ENCODE results near the gene SRD5A2. TPM values are rescaled to one million over a fixed set of nuclear protein-coding genes. Genes with fewer than 3 reads are reported as not detected.

SRD5A2 gene
- total RNA-seq, 4 donors from 2014 or later, result 4.1 TPM; not detected in 3

DNA sequence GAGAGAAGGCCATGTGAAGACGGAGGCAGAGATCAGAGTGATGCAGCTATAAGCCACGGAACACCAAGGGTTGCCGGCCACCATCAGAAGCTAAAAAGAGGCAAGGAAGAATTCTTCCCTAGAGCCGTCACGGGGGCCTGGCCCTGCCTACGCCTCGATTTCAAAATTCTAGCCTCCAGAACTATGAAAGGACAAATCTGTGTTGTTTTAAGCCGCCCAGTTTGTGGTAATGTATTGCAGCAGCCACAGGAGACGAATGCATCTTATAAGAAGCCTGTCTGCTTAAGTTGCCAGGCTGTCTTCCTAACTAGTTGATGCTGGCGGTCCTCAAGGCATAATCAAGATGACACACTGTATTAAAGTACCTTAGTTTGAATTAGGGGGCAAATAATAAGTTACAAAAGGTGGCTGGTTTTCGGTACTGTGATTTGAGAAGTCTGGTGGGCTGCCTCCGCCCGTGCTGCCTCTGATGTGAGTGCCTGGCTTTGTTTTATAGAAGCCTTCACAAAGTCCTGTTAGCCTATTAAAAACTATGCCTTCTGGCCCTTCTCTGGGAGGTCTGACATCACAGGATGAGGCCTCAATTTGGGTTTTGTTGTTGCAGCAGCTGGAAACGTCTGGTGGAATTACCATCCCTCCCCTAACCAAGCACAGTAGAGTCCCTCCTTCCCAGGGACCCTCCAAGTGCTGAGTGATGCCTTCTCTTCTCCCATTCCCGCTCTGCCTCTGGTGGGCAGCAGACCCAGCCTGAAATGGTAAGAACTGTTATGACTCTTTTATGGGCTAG lies 53.6 kb downstream of the SRD5A2 start:
- no peaks in the 10 kb centered on the region for H3K4me1 ChIP-seq
- intact Hi-C loops (cut with DNase I; ENCODE audit: low total_unique reads), result no loop called here
- H3K27ac ChIP-seq, result no peak overlapping the region
- TF ChIP-seq, protein P1, sequence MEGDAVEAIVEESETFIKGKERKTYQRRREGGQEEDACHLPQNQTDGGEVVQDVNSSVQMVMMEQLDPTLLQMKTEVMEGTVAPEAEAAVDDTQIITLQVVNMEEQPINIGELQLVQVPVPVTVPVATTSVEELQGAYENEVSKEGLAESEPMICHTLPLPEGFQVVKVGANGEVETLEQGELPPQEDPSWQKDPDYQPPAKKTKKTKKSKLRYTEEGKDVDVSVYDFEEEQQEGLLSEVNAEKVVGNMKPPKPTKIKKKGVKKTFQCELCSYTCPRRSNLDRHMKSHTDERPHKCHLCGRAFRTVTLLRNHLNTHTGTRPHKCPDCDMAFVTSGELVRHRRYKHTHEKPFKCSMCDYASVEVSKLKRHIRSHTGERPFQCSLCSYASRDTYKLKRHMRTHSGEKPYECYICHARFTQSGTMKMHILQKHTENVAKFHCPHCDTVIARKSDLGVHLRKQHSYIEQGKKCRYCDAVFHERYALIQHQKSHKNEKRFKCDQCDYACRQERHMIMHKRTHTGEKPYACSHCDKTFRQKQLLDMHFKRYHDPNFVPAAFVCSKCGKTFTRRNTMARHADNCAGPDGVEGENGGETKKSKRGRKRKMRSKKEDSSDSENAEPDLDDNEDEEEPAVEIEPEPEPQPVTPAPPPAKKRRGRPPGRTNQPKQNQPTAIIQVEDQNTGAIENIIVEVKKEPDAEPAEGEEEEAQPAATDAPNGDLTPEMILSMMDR (IDR thresholded peaks at IDR 0.05), result no peak
- no peak for TF ChIP-seq POLR2A (IDR thresholded peaks at IDR 0.05)
- no peaks in the 10 kb centered on the region for H3K9me3 ChIP-seq
- no peak for DNase-seq
- H3K36me3 ChIP-seq, result no peaks in the 10 kb centered on the region
- no peaks in the 10 kb centered on the region for H3K27me3 ChIP-seq
- no peak overlapping the region for H3K4me3 ChIP-seq

DNA sequence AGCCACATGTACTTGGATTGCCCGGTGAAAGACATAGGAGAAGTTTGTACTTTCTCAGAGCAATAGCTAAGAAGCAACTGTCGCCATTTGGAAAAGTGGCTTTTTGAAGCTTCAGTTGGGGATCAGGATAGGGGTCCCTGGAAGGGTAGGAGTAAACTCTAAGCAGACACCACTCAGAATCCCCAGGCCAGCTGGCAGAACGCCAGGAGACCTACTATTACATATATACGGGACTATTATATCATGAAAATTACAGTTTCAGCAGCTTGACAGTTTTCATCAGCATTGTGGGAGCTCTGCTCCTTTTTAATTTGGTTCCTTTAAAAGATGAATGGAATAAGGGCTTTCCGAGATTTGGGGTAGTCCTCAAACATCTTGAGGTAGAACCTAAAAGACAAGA lies 54.9 kb downstream of the SRD5A2 start:
- intact Hi-C loops (cut with DNase I; ENCODE audit: low total_unique reads), result no loop called here
- H3K36me3 ChIP-seq, result no peaks in the 10 kb centered on the region

DNA sequence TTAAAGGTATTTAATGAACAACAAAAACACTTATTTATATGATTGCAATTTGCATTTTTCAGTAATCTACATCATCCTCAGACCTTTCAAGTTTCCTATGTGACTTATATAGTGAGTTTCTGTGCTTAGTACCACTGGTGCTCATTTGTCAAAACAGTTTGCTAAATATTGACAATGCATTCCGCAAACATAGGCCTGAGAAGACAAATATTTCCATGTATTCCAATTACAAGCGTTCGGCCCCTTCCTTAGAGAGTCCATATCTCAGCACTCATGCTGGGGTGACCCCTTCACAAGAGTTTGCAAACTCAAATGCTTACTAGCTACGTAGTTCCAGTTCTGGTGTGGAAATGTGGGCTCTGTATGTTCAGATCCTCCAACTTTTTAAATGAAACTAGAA lies 56.1 kb downstream of the SRD5A2 start:
- Histone ChIP-seq H3K27me3 (no peaks in the 10 kb centered on the region), H3K27ac (no peak overlapping the region), H3K4me1 (no peaks in the 10 kb centered on the region), H3K9me3 (no peaks in the 10 kb centered on the region), H3K4me3 (no peak overlapping the region), H3K36me3 (no peaks in the 10 kb centered on the region)
- TF ChIP-seq, protein P1 (IDR thresholded peaks at IDR 0.05), result no peak
- TF ChIP-seq POLR2A (IDR thresholded peaks at IDR 0.05), result no peak
- no peak for DNase-seq
- intact Hi-C loops (cut with DNase I; ENCODE audit: low total_unique reads), result no loop called here

More for the DNA sequence above, 54.9 kb downstream of the SRD5A2 start:
- Histone ChIP-seq H3K27me3 (no peaks in the 10 kb centered on the region), H3K4me3 (no peak overlapping the region), H3K4me1 (no peaks in the 10 kb centered on the region), H3K9me3 (no peaks in the 10 kb centered on the region), H3K27ac (no peak overlapping the region)
- TF ChIP-seq POLR2A (IDR thresholded peaks at IDR 0.05), result no peak
- TF ChIP-seq, protein P1 (IDR thresholded peaks at IDR 0.05), result no peak
- no peak for DNase-seq

DNA sequence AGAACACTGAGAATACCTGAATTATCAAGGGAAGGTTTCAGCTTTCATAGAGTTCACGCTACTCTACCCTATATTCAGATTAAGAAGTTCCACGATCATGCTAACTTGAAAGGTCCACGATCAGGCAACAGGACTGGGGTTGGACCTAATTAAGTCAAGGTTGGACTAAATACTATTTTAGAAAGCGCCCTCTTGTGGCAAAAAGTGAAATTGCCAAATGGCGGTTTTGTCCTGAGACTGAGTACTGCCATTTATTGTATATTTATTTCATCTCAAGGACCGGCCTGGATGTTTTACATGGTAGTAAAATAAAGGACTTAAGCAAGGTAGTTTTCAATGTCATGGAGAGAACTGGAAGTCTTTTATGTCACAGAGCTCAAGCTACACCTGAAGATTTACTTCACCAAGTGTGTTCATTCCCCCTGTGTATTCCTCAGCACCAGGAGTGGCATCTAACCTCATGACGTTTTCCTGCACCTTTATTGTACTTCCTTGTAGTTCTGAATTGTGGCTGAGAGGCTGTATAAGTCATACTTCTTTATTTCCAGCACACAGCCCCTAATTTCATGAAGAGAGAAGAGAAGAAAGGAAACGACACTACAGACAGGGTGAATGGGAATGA lies 56.8 kb downstream of the SRD5A2 start:
- Histone ChIP-seq H3K4me1 (no peaks in the 10 kb centered on the region), H3K9me3 (no peaks in the 10 kb centered on the region), H3K27ac (no peak overlapping the region), H3K4me3 (no peak overlapping the region), H3K27me3 (no peaks in the 10 kb centered on the region), H3K36me3 (no peaks in the 10 kb centered on the region)
- DNase-seq, result no peak
- intact Hi-C loops (cut with DNase I; ENCODE audit: low total_unique reads), result no loop called here
- TF ChIP-seq, protein P1 (IDR thresholded peaks at IDR 0.05), result peak in 2 of 4 experiments; percentile 19 to 24
- no peak for TF ChIP-seq POLR2A (IDR thresholded peaks at IDR 0.05)

DNA sequence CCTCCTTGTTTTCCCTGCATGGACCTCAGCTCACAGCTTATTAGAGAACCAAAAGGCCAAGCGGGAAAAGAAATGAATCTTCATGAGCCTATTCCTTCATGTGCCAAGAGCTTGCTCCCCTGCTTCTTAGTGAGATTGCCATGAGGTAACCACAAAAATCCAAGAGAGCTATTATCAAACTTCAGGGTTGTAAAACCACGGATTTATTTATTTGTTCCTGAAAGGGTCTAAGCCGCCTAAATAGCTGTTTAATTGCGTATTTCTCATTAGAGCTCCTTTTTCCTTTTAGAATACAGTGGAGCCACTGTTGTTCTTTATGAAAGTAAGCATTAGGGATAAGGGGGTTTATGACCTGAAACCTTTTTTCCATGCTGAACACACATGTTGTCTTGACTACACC lies 58.0 kb downstream of the SRD5A2 start:
- no peak for DNase-seq
- intact Hi-C loops (cut with DNase I; ENCODE audit: low total_unique reads), result no loop called here
- Histone ChIP-seq H3K4me1 (no peaks in the 10 kb centered on the region), H3K27ac (no peak overlapping the region), H3K36me3 (no peaks in the 10 kb centered on the region), H3K9me3 (no peaks in the 10 kb centered on the region), H3K4me3 (no peak overlapping the region), H3K27me3 (no peaks in the 10 kb centered on the region)
- no peak for TF ChIP-seq POLR2A (IDR thresholded peaks at IDR 0.05)
- TF ChIP-seq, protein P1 (IDR thresholded peaks at IDR 0.05), result no peak
